Loucy (cell line): ENCODE results near the gene ANXA8.
"Not testable (repeated sequence)": the region's sequence is repeated elsewhere in the genome, so short reads cannot be mapped to it uniquely, and the experiment has no call there.

Experiments
- H2AFZ ChIP-seq: fragments of 200-600 bp; sonication (generic); 2 replicates; pipeline ENCODE4 v1.6.0; 2016; ENCODE audit warnings: antibody characterized with exemption, mild to moderate bottlenecking, low read length, moderate library complexity
- H3F3A ChIP-seq: fragments of 200-600 bp; 2 replicates; pipeline ENCODE4 v1.6.0; 2016; ENCODE audit warnings: antibody characterized with exemption, low read depth, mild to moderate bottlenecking
- H3K27me3 ChIP-seq: fragments of 200-600 bp; sonication (generic); 2 replicates; pipeline ENCODE4 v1.6.1; 2014; ENCODE audit warnings: low read length, mild to moderate bottlenecking; ENCODE audit not compliant: insufficient read depth, poor library complexity, severe bottlenecking
- H3K36me3 ChIP-seq: fragments of 200-600 bp; sonication (generic); 2 replicates; pipeline ENCODE4 v1.6.1; 2016; ENCODE audit warnings: low read length; ENCODE audit not compliant: insufficient read depth
- H3K4me1 ChIP-seq: fragments of 200-600 bp; sonication (generic); 2 replicates; pipeline ENCODE4 v1.5.1; 2014; ENCODE audit warnings: low read length, mild to moderate bottlenecking; ENCODE audit not compliant: insufficient read depth, poor library complexity, severe bottlenecking
- H3K4me2 ChIP-seq: fragments of 200-600 bp; sonication (generic); 2 replicates; pipeline ENCODE4 v1.6.0; 2014; ENCODE audit warnings: antibody characterized with exemption, low read length, low read depth, mild to moderate bottlenecking; ENCODE audit not compliant: poor library complexity, severe bottlenecking
- H3K4me3 ChIP-seq: fragments of 200-600 bp; sonication (generic); 2 replicates; pipeline ENCODE4 v1.5.1; 2014; ENCODE audit warnings: low read length, mild to moderate bottlenecking, mixed read lengths; ENCODE audit not compliant: poor library complexity, severe bottlenecking
- H3K79me2 ChIP-seq: fragments of 200-600 bp; sonication (generic); 2 replicates; pipeline ENCODE4 v1.6.1; 2014; ENCODE audit warnings: low read length; ENCODE audit not compliant: insufficient read depth
- H3K9ac ChIP-seq: fragments of 200-600 bp; sonication (generic); 2 replicates; pipeline ENCODE4 v1.6.0; 2014; ENCODE audit warnings: mild to moderate bottlenecking, low read depth, low read length, moderate library complexity; ENCODE audit not compliant: poor library complexity, severe bottlenecking
- H3K9me2 ChIP-seq: fragments of 200-600 bp; sonication (generic); replicated peaks from 2 replicates; pipeline ENCODE4 v1.6.1; 2016; ENCODE audit warnings: low read depth, low read length, mixed read lengths
- H3K9me3 ChIP-seq: fragments of 200-600 bp; sonication (generic); 2 replicates; pipeline ENCODE4 v1.6.1; 2014; ENCODE audit warnings: mild to moderate bottlenecking, antibody characterized with exemption, low read length, low read depth; ENCODE audit not compliant: insufficient read depth
- H4K20me1 ChIP-seq: fragments of 200-600 bp; sonication (generic); 2 replicates; pipeline ENCODE4 v1.6.0; 2014; ENCODE audit warnings: antibody characterized with exemption, low read length, mild to moderate bottlenecking; ENCODE audit not compliant: insufficient read depth, poor library complexity, severe bottlenecking
- EZH2phosphoT487 ChIP-seq: fragments of 200-600 bp; IDR thresholded peaks from 2 replicates; pipeline ENCODE4 v1.6.1; 2018; ENCODE audit warnings: antibody characterized with exemption, mild to moderate bottlenecking, moderate library complexity, borderline replicate concordance
- TF ChIP-seq, protein P1 (sequence below): fragments of 200-600 bp; sonication (generic); conservative IDR thresholded peaks from 2 replicates; pipeline ENCODE4 v1.5.1; 2014; ENCODE audit warnings: mild to moderate bottlenecking, antibody characterized with exemption, low read length

ANXA8 gene

GRCh38 chr10:47461261-47461687 is 22.6 kb downstream of the ANXA8 start:
- peak overlapping the region; percentile 84 for H2AFZ ChIP-seq
- not testable (repeated sequence) for H3K9me3 ChIP-seq, H3K4me1 ChIP-seq, H3K79me2 ChIP-seq, H3K36me3 ChIP-seq, H4K20me1 ChIP-seq, H3F3A ChIP-seq, H3K9ac ChIP-seq, H3K9me2 ChIP-seq, H3K27me3 ChIP-seq
- TF ChIP-seq, protein P1, sequence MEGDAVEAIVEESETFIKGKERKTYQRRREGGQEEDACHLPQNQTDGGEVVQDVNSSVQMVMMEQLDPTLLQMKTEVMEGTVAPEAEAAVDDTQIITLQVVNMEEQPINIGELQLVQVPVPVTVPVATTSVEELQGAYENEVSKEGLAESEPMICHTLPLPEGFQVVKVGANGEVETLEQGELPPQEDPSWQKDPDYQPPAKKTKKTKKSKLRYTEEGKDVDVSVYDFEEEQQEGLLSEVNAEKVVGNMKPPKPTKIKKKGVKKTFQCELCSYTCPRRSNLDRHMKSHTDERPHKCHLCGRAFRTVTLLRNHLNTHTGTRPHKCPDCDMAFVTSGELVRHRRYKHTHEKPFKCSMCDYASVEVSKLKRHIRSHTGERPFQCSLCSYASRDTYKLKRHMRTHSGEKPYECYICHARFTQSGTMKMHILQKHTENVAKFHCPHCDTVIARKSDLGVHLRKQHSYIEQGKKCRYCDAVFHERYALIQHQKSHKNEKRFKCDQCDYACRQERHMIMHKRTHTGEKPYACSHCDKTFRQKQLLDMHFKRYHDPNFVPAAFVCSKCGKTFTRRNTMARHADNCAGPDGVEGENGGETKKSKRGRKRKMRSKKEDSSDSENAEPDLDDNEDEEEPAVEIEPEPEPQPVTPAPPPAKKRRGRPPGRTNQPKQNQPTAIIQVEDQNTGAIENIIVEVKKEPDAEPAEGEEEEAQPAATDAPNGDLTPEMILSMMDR: peak; percentile 42
- H3K4me2 ChIP-seq: peak overlapping the region; percentile 48
- peak overlapping the region; percentile 68 for H3K4me3 ChIP-seq

DNA sequence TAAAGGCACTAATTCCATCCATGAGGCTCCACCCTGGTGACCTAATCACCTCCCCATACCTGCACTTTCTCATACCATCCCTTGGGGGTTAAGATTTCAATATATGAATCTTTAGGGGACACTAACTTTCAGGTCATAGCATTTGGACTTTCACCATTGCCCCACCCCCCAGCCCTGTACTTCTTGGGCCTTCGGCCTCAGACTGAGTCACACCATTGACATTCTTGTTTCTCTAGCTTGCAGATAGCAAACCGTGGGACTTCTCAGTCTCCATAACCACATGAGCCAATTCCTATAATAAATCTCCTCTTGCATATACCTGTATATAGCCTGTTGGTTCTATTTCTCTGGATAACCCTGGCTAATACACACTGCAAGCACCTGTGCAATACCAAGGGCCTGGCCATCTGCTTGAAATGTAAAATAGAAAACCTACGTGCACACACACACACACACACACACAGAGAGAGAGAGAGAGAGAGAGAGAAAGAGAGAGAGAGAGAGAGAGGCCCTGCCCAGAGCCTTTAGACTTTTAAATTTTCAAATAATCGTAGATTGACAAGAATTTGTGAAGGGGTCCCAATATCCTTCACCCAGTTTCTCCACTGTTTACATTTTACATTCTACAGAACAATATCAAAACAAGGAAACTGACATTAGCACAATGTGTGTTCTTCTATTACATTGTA is 25.3 kb downstream of the ANXA8 start:
- no peak overlapping the region for H3K4me3 ChIP-seq
- H3K9me3 ChIP-seq: no peaks in the 10 kb centered on the region
- H3K9me2 ChIP-seq: no peaks in the 10 kb centered on the region
- H3K9ac ChIP-seq: no peak overlapping the region
- no peaks in the 10 kb centered on the region for H3K27me3 ChIP-seq
- H4K20me1 ChIP-seq: no peaks in the 10 kb centered on the region
- H3K4me1 ChIP-seq: no peaks in the 10 kb centered on the region
- no peak overlapping the region for H3K4me2 ChIP-seq
- no peaks in the 10 kb centered on the region for H3F3A ChIP-seq
- TF ChIP-seq, protein P1: no peak
- no peak for TF ChIP-seq EZH2phosphoT487
- H3K79me2 ChIP-seq: no peaks in the 10 kb centered on the region
- H3K36me3 ChIP-seq: no peaks in the 10 kb centered on the region
- H2AFZ ChIP-seq: no peak overlapping the region

GRCh38 chr10:47457826-47458225 is 26.1 kb downstream of the ANXA8 start:
- Histone ChIP-seq H3K36me3 (no peaks in the 10 kb centered on the region), H3K27me3 (no peaks in the 10 kb centered on the region), H3K4me2 (no peak overlapping the region), H4K20me1 (no peaks in the 10 kb centered on the region), H3K9me3 (no peaks in the 10 kb centered on the region), H2AFZ (no peak overlapping the region), H3F3A (no peaks in the 10 kb centered on the region), H3K4me1 (no peaks in the 10 kb centered on the region), H3K4me3 (no peak overlapping the region), H3K79me2 (no peaks in the 10 kb centered on the region), H3K9ac (no peak overlapping the region), H3K9me2 (no peaks in the 10 kb centered on the region)
- TF ChIP-seq EZH2phosphoT487: no peak
- TF ChIP-seq, protein P1: no peak
